DMS153 (cell line): ENCODE results near the gene VAMP1.
"Not testable (repeated sequence)": the region's sequence is repeated elsewhere in the genome, so short reads cannot be mapped to it uniquely, and the experiment has no call there.

Experiments
- DNase-seq: peaks from one replicate; lab custom pipeline; 2025; lab: John Stamatoyannopoulos, UW

VAMP1 gene

DNA sequence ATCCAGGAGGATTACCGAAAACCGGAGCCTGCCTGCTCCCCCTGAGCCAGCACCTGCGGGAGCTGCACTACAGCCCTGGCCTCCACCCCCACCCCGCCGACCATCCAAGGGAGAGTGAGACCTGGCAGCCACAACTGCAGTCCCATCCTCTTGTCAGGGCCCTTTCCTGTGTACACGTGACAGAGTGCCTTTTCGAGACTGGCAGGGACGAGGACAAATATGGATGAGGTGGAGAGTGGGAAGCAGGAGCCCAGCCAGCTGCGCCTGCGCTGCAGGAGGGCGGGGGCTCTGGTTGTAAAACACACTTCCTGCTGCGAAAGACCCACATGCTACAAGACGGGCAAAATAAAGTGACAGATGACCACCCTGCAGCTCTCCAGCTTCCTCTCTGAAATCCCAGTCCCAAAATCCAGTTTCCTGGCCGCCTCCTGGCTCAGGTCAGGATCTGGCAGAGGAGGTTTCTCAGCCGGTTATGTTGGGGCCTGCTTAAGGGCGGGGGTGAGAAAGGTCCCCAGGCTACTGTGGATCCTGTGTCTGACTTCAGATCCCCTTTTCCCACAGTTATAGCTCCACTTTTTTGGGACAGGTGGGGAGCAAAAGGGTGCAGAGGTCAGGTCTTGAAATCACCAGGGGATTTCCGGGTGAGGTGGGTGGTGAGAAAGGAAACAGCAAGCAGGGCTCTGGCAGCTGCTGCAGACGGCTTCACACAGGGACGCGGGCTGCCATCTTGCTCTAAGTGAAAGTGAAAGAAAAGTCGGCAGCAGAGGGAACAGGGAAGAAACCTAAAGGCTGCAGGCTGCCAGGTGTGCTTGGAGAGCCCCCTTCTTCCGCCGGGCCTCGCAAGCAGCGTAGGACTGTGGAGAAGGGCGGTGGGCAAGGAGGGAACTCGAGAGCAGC is 18.9 kb downstream of the VAMP1 start, which contains the start of gene TAPBPL:
TAPBPL (plus strand) TSS at position 695 of the 897 bp plus-strand sequence. CDS start 207 bp downstream, outside the sequence.
- peak; percentile 87 for DNase-seq

DNA sequence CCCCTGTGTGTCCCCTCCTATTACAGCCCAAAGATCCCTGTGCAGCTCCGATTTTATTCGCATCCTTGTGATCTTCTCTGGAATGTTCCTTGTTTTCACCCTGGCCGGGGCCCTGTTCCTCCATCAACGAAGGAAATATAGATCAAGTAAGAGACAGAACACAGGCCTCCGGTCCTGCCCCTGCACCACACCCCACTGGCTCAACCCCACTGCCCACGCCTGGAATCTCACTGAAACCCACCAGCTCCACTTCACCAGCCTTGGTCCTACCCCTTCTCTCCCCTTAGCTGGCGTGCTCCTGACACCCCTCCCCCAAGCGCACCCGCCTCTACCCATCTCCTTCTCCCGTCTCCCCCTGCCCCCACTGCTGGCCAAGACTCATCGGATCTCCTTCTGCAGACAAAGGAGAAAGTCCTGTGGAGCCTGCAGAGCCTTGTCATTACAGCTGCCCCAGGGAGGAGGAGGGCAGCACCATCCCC is 19.6 kb downstream of the VAMP1 start:
- DNase-seq: no peak

DNA sequence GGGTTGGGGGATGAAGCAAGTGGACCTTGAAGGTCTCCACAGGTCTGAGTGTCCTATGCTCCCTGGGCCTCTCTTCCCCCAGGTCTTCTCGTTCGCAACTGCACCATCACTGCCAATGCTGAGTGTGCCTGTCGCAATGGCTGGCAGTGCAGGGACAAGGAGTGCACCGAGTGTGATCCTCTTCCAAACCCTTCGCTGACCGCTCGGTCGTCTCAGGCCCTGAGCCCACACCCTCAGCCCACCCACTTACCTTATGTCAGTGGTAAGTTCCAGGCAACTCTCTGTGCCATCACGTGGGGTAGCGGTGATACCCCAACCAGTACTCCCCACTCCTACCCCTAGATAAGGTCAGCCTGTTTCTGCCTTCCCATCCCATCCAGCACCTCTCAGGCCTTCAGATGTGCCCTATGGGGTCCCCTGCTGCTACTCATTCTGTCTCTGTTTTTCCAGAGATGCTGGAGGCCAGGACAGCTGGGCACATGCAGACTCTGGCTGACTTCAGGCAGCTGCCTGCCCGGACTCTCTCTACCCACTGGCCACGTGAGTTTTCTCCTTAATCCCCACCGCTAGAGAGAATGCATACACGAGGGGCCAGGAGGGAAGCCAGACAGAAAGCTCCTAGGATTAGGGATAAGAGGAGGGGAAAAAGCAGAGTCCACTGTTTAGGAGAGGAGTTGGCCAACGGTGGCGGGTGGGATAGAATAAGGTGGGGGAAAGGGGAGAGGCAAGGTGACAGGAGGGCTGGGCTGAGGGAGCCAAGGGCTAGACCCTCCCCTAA is 20.2 kb downstream of the VAMP1 start:
- no peak for DNase-seq

DNA sequence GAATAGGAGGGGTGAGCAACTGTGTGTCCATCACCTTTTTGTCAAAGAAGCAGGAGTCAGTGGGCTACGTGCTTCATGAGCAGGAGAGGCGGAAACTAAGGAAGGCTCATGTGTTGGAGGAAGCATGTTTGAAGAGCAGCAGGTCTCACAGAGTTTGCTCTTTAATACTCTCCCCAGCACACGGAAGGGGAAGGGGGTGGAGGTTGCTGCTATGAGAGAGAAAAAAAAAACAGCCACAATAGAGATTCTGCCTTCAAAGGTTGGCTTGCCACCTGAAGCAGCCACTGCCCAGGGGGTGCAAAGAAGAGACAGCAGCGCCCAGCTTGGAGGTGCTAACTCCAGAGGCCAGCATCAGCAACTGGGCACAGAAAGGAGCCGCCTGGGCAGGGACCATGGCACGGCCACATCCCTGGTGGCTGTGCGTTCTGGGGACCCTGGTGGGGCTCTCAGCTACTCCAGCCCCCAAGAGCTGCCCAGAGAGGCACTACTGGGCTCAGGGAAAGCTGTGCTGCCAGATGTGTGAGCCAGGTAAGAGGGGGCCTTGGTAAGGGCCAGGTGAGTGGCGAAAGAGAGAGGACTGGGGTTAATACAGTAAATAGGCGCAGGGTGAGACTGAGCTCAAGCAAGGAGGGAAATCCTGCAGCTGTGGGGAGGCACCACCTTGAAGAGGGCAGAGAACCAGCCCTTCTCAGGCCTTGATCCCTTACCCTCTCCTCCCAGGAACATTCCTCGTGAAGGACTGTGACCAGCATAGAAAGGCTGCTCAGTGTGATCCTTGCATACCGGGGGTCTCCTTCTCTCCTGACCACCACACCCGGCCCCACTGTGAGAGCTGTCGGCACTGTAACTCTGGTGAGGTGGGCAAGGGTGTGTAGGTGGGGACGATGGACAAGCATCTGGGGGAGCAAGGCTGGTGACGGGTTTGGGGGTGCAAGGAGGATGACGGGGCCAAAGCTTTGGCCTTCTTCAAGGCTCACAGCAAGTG is 25.5 kb downstream of the VAMP1 start, which contains the start of gene CD27:
CD27 (plus strand) TSS at position 252 of the 985 bp plus-strand sequence; CDS start at position 393, 141 bp downstream.
- DNase-seq: no peak

DNA sequence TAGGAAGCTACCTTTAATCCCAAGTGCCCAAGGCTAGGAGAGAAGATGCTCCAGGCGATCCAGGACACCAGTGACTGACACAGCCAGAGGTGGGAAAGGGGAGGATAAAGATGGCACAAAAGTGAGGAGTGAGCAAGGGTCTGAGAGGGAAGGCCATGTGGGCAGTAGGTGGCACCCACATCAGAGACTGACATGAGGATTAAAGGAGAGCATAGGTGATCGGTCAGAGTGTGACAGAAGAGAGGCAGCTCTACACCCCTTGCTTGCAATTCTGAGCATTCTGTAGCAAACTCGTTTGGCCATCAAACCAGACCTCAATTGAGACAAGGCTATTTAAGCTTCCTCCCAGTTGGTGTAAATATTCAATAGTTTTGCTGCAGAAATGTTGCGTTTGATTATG is 26.4 kb downstream of the VAMP1 start:
- no peak for DNase-seq

DNA sequence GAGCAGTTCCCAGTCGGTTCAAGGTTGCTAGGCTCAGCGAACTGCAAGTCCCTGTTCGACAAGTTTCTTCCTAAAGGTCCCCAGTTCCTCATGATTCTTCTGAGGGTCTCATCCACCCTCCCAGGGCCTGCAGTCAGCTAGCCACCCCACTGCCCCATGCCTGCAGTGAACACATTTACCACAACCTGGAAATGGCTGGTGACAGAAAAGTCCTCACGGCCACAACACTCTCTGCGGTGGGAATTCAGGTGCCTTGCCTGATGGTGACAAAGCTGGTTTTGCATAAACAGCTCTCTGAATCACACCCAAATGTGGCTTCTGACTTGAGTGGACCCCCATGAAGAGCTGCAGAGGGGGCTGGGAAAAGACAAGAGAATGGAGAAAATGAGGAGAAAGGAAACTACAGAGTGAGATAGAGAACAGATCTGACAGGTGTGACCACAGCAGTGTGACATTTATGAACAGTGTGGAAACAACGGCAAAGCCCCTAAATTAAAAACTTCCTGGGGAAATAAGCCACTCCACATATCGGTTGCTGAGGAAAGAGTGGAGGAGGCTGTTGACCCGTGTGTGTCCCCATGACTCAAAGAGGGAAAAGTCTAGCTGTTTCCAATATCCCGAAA is 27.0 kb downstream of the VAMP1 start:
- no peak for DNase-seq

DNA sequence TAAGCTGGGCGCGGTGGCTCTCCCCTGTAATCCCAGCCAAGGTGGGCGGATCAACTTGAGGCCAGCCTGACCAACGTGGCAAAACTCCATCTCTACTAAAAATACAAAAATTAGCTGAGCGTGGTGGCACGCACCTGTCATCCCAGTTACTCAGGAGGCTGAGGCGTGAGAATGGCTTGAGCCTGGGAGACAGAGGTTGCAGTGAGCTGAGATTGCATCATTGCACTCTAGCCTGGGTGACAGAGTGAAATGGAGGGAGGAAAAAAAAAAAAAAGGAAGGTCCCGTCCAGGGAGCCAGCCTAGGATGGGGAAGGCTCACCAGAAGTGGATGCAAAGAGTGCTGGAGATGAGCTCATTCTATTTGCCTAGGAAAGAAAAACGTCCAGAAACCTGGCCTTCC is 27.6 kb downstream of the VAMP1 start:
- no peak for DNase-seq

DNA sequence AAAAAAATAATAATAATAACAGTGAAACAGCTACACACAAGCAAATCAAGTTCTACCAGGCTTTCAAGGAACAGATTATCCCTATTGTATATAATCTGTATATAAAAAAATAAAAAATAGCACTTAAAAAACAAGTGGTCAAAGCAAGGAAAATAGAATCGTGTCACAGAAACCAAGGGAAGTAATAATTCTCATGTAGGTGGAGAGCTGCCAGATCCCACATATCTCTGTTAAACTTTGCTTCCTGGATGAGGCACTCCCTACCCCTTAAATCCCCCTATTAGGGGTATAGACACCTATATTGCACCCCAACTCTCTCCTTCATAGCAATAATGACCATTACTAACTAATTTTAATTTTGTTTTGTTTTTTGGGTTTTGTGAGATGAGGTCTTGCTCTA is 30.1 kb downstream of the VAMP1 start:
- no peak for DNase-seq

DNA sequence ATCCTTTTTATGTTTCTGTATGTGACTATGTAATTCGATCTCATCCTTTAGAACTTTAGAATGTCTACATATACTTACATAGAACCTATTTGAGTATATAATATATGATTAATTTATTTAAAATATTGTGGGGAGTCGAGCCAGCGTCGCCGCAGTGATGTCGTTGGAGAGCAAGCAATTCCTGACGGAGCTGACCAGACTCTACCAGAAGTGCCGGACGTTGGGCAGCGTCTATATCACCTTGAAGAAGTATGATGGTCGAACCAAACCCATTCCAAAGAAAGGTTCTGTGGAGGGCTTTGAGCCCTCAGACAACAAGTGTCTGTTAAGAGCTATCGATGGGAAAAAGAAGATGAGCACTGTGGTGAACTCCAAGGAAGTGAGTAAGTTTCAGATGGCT is 32.1 kb downstream of the VAMP1 start:
- no peak for DNase-seq

DNA sequence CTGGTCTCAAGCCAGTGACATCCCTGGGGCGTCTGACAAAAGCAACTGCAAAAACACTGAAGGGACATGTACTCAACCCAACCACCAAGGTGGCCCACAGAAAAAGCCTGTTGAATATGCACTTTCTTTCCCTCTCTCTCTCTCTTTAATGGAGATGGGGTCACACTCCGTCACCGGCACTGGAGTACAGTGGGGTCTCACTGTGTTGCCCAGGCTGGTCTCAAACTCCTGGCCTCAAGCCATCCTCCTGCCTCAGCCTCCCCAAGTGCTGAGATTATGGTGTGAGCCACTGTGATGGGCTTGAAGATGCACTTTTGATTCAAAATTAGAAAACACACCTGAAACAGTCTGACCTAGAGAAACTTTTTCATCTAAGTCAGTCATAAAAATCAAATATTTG is 32.9 kb downstream of the VAMP1 start:
- no peak for DNase-seq

DNA sequence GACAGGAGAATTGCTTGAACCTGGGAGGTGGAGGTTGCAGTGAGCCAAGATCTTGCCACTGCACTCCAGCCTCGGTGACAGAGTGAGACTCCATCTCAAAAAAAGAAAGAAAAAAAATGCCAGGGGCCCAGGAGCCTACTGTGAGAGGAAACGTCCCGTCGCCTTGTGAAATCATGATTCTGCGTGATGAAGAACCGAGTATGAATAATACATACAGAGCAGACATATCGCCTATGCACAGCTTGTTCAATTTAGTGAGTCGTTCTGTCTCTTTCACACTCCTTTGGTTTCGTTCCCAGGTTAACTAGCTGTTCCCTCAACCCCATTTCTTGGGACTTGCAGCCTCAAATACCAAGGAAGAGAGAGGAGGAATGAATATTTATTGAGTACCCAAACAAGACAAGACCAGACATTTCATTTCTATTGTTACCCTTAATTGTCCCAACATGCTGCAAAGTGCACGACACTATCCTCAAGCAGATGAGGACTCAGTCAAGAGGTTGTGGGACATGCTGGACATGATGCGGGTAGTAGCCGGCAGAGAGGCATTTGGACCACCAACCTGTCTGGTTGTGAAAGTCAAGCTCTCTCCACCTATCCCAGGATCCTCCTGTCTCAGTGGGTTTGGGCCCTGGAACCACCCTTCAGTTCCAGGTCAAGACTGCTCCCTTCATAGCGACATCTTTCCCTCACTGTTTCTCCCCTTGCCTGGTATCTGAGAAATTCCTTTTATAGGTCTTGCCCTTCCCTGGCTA is 34.3 kb downstream of the VAMP1 start:
- DNase-seq: no peak

DNA sequence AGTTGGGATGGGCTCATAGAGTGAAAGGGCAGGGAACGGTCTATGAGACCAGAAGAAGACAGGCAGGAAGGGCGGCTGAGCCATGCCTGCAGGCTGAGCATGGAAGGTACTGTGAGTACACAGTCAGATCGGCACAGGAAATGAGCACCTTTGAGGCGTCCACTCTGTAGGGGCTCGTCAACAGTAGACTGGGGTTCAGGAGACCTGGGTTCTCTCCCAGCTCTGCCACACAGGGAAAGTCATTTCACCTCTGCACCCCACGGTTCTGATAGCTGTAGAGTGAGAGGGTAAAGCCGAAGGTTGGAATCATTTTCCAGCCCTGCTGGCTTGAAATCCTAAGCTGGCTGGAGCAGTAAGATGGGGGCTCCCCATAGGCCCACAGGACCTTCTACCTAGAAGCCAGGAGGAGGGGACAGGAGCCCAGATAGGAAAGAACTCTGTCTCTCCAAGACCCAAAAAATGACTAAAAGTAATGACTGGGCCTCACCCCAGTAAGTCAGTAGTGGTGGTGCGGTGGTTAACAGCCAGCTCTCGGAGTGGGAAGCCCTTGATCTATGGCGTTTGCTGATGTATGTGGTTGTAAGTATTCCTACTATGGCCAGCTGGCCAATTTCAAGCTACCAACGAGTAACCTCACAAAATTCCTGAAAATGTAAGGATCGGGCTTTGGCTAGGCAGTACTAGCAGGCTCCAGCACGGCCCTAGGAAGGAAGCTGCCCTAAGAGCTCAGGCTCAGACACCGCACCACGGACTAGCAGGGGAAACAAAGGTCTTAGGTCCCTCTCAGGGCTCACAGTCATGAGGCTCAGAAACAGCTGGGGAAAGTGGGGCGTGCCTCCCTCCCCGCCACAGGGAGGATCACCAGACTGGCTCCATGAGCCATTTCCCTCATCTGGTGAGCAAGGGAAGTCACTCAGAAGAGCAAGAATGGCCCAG is 36.0 kb downstream of the VAMP1 start:
- DNase-seq: no peak

DNA sequence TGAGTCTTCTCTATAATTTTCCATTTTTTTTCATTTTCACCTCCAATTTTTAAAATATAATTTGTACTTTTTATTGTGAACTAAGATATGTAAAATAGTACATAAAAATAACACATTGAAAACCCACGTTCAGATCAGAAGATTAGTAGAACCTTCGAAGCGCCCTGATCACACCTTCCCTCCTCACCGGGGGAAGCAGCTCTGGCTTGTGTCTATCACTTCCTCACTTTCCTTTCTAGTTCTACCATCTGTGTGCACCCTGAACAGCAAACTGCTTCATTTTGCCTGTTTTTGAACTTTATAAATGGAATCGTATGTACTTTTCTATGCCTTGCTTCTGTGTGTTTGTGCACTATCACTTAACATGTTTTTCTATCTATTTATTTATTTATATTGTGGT is 37.5 kb downstream of the VAMP1 start:
- DNase-seq: no peak

DNA sequence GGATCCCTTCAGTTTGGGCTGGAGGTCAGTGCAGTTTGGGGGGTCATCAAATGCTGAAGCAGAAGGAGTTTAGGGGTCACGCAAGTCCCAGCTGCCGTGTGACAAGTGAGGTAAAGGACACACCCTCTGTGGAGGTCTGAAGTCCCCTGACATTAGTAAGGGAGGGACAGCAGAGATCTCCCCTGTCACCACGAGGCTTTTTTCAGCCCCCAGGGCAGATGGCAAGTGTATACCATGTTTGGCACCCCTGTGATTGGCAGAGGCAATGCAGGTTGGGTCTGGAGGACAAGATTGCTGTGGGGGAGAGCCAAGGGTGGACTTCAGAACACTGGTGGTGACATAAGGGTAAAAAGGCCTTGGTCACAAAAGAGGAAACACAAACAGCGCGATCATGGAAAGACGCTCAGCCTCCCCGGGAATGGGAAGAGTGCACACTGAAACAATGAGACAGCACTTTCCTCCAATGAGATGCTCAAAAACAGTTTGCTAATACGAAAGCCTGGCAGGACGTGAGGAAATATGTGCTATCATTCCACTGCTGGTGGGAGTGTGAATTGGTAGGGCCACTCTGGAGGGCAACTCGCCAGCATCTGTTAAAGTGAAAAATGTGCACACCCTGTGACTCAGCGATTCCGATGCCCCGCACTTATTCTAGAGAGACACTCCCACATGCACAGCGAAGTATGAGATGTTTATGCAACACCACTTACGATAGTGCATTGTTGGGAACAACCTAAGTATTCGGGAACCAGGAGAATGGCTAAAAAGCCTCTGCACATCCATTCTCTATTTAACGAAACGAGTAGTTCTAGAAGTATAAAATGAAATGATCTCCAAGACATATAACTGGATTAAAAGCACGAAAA is 40.1 kb downstream of the VAMP1 start:
- DNase-seq: peak; percentile 20

DNA sequence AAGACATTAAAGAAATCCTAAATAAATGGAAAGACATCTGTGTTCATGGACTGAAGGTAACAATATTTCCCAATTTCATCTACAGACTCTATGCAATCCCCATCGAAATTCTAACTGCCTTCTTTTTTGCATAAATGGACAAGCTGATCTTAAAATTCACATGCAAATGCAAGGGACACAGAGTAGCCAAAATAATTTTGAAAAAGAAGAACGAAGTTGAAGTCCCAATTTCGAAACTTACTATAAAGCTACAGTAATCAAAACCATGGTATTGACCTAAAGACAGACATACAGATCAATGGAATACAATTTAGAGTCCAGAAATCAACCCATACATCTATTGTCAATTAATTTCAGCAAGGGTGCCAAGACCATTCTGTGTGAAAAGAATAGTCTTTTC is 42.2 kb downstream of the VAMP1 start:
- DNase-seq: no peak

DNA sequence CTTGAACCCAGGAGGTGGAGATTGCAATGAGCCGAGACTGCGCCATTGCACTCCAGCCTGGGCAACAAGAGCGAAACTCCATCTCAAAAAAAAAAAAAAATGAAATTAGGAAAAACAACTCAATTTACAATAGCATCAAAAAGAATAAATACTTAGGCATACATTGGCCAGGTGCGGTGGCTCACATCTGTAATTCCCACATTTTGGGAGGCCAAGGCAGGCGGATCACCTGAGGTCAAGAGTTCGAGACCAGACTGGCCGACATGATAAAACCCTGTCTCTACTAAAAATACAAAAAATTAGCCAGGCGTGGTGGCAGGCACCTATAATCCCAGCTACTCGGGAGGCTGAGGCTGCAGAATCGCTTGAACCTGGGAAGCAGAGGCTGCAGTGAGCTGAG is 42.7 kb downstream of the VAMP1 start:
- DNase-seq: not testable (repeated sequence)

DNA sequence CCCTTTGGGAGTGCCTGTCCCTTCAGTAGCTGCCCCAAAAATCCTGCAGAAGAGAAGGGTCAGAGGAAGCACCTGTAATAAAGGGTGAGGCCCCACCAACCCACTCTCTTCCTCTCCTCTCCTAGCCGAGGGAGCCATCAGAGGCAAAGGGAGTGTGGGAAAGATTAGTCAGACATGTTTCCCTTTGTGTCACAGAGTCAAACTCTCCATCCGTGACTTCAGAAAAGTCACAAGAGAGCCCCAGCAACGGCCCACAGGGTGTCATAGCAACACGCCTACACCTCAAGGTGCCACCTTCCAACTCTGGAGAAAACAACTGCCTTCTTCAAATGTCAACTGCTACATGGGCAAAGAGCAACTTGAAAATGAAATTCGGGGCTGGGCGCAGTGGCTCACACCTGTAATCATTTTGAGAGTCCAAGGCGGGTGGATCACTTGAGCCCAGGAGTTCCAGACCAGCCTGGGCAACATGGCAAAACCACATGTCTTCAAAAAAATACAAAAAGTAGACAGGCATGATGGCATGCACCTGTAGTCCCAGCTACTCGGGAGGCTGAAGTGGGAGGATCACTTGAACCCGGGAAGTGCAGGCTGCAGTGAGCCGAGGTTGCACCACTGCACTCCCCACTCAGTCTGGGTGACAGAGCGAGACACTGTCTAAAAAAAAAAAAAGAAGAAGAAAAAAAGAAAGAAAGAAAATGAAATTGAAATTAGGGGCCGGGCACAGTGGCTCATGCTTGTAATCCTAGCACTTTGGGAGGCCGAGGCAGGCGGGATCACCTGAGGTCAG is 43.4 kb downstream of the VAMP1 start:
- DNase-seq: no peak
